ENCODE results near the gene ST6GALNAC5.

DNA sequence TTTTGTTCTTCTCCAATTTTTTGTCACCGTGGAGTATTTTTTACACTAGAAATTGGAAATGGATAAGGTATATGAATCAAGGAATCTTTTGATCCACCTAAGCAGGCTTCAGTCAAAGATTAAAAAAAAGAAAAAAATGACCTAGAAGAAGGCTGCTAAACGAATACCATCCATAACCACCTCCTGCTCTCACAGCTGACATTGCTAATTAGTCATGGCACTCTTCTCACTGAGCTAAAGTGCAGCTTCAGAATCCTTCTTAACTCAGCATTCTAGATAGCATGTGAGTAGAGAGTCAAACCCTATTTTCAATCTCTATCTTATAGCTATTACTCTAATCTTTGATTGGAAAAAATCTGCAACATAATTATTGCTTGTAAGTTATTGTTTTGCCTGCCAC, 40.2 kb upstream of the ST6GALNAC5 start:
- TF ChIP-seq CTCF (IDR thresholded peaks at IDR 0.05) = no peak
- no peak for TF ChIP-seq EP300 (IDR thresholded peaks at IDR 0.05)
- no peak for TF ChIP-seq POLR2A (IDR thresholded peaks at IDR 0.05)

Measured in sigmoid colon (tissue), 4 donors.